ENCODE data around the gene HMCN2. TPM values are rescaled to one million over a fixed set of nuclear protein-coding genes. Genes with fewer than 3 reads are reported as not detected.

Gene HMCN2
- total and polyA plus RNA-seq, 9 donors = 0.12 to 4.2 (median 0.98) TPM

DNA sequence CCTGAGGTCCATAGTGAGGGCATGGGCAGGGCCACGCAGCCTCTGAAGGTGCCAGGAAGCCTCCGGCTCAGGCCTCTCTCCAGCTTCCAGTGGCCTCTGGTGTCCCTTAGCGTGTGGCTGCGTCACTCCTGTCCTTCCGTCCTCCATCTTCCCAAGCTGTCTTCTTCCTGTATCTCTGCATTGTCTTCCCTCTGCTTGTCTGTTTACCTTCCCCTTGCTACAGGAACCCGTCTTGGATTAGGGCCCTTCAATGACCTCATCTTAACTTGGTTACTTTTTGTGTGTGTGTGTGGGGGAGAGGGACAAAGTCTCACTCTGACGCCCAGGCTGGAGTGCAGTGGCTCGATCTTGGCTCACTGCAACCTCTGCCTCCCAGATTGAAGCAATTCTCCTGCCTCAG is 193.6 kb downstream of the HMCN2 start:
- TF ChIP-seq, protein P1, sequence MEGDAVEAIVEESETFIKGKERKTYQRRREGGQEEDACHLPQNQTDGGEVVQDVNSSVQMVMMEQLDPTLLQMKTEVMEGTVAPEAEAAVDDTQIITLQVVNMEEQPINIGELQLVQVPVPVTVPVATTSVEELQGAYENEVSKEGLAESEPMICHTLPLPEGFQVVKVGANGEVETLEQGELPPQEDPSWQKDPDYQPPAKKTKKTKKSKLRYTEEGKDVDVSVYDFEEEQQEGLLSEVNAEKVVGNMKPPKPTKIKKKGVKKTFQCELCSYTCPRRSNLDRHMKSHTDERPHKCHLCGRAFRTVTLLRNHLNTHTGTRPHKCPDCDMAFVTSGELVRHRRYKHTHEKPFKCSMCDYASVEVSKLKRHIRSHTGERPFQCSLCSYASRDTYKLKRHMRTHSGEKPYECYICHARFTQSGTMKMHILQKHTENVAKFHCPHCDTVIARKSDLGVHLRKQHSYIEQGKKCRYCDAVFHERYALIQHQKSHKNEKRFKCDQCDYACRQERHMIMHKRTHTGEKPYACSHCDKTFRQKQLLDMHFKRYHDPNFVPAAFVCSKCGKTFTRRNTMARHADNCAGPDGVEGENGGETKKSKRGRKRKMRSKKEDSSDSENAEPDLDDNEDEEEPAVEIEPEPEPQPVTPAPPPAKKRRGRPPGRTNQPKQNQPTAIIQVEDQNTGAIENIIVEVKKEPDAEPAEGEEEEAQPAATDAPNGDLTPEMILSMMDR (IDR thresholded peaks at IDR 0.05) = no peak
- TF ChIP-seq POLR2A (IDR thresholded peaks at IDR 0.05) (no peak), EP300 (IDR thresholded peaks at IDR 0.05) (no peak)
- DNase-seq = no peak
- no peak overlapping the region for H3K27ac ChIP-seq
- H3K4me1 ChIP-seq (ENCODE audit: insufficient read depth) = no peaks in the 10 kb centered on the region
- H3K4me3 ChIP-seq = no peak overlapping the region
- H3K9me3 ChIP-seq = no peaks in the 10 kb centered on the region
- no peaks in the 10 kb centered on the region for H3K36me3 ChIP-seq
- 76 to 82% (median 78%) methylated on average over 8 of the region's 8 CpGs for WGBS, 3 donors
- H3K27me3 ChIP-seq = no peaks in the 10 kb centered on the region
- intact Hi-C loops (cut with DNase I) = no loop called here

DNA sequence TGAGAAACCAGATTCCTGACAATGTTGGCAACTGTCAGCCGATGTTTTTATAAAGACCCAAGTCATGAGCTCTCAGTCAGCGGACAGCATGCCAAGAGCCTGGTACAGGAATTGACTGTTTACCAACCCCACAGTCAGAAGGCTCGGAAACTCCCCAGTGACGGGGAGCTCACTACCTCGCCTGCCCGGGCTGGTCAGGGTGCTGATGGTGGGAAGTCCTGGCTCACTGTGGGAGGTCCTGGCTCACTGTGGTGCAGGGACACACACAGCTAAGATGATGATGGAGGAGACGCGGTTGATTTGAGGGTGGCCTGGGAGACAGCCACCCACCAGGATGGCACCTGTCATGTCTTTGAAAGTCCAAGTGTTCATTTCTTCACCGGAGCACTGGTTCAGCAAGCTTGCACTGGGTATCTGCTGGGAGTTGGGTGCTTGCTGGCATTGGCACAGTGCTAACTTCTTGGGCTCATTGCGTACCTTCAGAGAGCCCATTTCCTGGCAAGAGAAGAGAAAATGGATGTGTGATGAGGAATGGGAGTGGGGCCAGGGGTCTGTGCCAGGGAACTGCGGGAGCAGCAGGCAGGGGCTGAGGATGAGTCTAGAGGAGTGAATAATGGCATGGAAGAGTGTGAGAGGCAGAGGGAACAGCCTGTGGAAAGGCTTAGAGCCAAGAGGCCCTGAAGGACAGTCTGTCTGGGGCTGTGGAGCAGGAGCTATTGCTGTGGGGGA is 194.5 kb downstream of the HMCN2 start:
- intact Hi-C loops (cut with DNase I) = loop anchor here (2.0 to 10.0 kb wide), 3 partner anchors 222 to 405 kb away; no protein-coding TSS in a partner anchor
- whole genome bisulfite sequencing, 3 donors = 81 to 83% (median 82%) methylated on average over 11 of the region's 11 CpGs
- no peak for DNase-seq

DNA sequence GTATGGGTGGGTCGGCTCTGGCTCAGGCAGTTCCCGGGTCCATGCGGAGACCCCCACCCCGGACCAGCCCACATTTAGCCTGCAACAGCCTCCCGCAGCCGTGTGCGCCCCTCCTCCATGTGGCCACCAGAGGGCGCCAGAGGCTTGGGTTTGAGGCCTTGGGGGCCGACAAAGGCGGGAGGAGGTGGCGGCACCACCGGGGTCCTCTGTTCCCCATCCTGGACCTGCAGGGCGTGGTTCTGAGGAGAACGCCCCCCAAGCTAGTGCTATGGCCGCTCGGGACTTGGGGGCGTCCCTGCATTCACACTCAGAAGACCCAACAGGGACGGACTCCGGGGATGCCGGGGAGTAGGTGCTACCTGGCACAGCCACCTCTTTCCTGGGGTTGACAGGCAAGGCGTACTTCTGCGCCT is 195.7 kb downstream of the HMCN2 start:
- H3K4me1 ChIP-seq (ENCODE audit: insufficient read depth) = no peaks in the 10 kb centered on the region
- peak; percentile 46 to 79 (median 71) for DNase-seq
- H3K36me3 ChIP-seq = no peaks in the 10 kb centered on the region
- H3K4me3 ChIP-seq = no peak overlapping the region
- 19 to 35% (median 24%) methylated on average over 16 to 22 of the region's 22 CpGs for WGBS, 3 donors
- no peak overlapping the region for H3K27ac ChIP-seq
- H3K27me3 ChIP-seq = no peaks in the 10 kb centered on the region
- no peak for TF ChIP-seq EP300 (IDR thresholded peaks at IDR 0.05)
- TF ChIP-seq, protein P1 (IDR thresholded peaks at IDR 0.05) = peak; percentile 73 to 87 (median 84)
- intact Hi-C loops (cut with DNase I) = loop anchor here (2.0 to 10.0 kb wide), 3 partner anchors 221 to 404 kb away; no protein-coding TSS in a partner anchor
- no peaks in the 10 kb centered on the region for H3K9me3 ChIP-seq

More for the DNA sequence above, 194.5 kb downstream of the HMCN2 start:
- H3K27ac ChIP-seq = no peak overlapping the region
- H3K27me3 ChIP-seq = no peaks in the 10 kb centered on the region
- no peaks in the 10 kb centered on the region for H3K36me3 ChIP-seq
- H3K4me1 ChIP-seq (ENCODE audit: insufficient read depth) = no peaks in the 10 kb centered on the region
- H3K4me3 ChIP-seq = no peak overlapping the region
- no peaks in the 10 kb centered on the region for H3K9me3 ChIP-seq
- TF ChIP-seq, protein P1 (IDR thresholded peaks at IDR 0.05) = no peak
- TF ChIP-seq POLR2A (IDR thresholded peaks at IDR 0.05) = no peak
- TF ChIP-seq EP300 (IDR thresholded peaks at IDR 0.05) = no peak

DNA sequence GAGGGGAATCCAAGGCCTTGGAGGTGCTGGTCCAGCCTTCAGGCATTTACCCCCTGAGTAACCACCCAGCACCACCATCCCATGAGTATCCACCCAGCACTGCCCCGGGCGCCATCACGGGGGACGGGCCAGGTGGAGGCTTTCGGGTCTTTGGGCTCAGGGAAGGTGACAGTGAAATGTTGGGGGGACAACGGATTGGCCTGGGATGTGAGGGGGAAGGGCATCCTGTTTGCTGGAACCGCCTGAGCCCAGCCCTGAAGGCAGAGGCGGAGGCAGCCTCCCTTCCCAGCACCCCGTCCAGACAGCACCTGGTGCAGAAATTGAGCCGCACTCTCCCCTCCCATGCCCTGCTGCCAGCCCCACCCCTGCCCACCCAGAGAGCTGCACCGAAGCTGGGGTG is 196.2 kb downstream of the HMCN2 start:
- Histone ChIP-seq H3K9me3 (no peaks in the 10 kb centered on the region), H3K27ac (no peak overlapping the region), H3K4me1 (ENCODE audit: insufficient read depth) (no peaks in the 10 kb centered on the region), H3K4me3 (no peak overlapping the region), H3K36me3 (no peaks in the 10 kb centered on the region), H3K27me3 (no peaks in the 10 kb centered on the region)
- TF ChIP-seq POLR2A (IDR thresholded peaks at IDR 0.05) = no peak
- TF ChIP-seq, protein P1 (IDR thresholded peaks at IDR 0.05) = no peak
- no peak for TF ChIP-seq EP300 (IDR thresholded peaks at IDR 0.05)
- no peak for DNase-seq
- intact Hi-C loops (cut with DNase I) = loop anchor here (2.0 to 10.0 kb wide), 3 partner anchors 221 to 403 kb away; no protein-coding TSS in a partner anchor
- 83 to 90% (median 84%) methylated on average over 11 of the region's 11 CpGs for WGBS, 3 donors

Data from ovary (tissue), 9 donors.